ENCODE data around the gene GRID1.
"Not testable (repeated sequence)": the region's sequence is repeated elsewhere in the genome, so short reads cannot be mapped to it uniquely, and the experiment has no call there.

GRID1 gene

DNA sequence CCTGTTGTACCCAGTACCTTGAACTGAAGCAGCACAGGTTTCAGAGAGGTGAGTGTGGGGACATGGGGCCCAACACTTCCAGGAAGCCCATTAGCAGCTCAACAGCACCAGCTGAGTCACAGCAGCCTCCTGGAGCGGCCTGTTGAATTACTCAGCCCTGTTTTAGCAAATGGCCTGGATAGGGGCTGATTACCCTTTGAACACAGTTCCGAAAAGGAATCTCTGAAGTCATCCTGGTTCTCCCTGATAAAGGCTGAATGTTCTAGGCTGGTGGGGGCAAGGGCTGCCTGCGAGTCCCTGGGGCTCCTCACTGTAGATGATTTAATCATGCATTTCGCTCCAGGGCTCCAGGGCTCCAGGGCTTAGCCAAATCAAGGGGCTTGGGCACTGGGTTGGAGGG, 287.5 kb downstream of the GRID1 start:
- TF ChIP-seq, protein P1, sequence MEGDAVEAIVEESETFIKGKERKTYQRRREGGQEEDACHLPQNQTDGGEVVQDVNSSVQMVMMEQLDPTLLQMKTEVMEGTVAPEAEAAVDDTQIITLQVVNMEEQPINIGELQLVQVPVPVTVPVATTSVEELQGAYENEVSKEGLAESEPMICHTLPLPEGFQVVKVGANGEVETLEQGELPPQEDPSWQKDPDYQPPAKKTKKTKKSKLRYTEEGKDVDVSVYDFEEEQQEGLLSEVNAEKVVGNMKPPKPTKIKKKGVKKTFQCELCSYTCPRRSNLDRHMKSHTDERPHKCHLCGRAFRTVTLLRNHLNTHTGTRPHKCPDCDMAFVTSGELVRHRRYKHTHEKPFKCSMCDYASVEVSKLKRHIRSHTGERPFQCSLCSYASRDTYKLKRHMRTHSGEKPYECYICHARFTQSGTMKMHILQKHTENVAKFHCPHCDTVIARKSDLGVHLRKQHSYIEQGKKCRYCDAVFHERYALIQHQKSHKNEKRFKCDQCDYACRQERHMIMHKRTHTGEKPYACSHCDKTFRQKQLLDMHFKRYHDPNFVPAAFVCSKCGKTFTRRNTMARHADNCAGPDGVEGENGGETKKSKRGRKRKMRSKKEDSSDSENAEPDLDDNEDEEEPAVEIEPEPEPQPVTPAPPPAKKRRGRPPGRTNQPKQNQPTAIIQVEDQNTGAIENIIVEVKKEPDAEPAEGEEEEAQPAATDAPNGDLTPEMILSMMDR (conservative IDR thresholded peaks at IDR 0.05): no peak
- no peak overlapping the region for H3K27ac ChIP-seq

DNA sequence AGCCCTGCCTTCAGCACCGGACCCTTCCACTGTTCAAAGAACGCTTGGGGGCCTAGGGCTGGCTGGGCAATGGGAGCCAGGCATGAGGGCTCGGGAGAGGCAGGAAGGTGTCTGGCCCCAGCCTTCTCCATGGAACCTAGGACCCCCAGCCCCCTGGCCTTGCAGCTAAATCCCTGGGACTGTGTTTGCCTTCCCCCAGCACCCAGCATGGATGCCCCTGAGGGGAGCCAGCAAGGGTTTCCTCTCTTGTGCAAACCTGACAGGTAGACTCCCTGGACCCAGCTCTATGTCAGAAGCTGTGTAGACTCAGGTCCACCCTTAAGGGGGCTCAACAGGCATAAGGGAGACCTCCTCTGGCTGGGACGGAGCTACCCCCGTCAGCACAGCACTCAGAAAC, 288.0 kb downstream of the GRID1 start:
- no peak overlapping the region for H3K27ac ChIP-seq
- TF ChIP-seq, protein P1 (conservative IDR thresholded peaks at IDR 0.05): no peak

DNA sequence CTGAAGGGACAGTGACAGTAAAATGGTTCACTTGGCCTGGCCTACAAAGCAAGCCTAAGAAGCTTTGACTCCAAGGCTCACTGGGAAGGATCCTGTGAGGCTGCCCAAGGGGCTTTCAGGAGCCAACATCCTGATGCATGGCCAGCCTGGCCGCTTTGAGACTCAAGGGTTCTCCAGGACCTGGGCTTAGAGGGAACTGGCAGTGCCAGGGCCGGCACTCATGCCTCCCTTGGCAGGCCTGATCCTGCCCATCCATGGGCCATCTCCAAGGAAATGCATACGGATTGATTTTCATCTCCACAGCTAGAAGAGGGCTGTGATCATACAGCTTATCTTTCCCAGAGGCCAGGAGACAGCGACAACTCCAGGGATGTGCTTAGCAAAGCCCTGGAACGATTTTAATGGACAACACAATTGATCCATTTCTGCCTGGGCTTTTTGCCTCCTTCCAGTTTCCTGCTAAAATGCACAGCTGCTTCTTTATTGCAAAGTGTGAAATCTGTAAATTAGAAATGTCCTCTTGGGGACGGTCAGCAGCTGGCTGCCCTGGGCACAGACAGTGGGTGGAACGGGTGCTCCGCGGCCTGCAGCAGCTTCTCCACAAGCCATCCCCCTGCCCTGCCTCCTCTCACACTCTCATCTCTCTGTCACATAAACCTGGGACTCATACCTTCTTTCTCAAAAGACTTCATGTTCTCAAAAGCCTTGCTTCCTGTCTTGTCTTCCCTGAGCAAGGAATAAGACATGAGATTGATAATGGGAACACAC, 288.5 kb downstream of the GRID1 start:
- TF ChIP-seq, protein P1 (conservative IDR thresholded peaks at IDR 0.05): no peak
- no peak overlapping the region for H3K27ac ChIP-seq

DNA sequence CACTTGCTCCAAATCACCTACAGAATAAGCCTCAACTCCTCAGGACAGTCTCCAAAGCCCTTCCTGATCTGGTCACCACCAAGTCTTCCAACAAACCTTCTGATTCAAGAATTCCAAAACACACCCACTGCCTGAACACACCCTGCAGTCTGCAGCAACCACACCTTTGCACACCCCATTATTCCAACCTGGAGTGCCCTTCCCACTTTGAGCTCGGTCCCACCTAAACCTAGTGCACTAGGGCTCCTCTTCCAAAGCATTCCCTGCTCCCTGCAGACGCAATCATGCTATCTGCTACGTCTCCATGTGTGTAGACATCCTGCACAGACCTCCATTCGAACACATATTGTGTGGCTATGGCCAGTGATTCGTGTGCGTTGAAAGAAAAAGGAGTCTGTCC, 289.3 kb downstream of the GRID1 start:
- TF ChIP-seq, protein P1 (conservative IDR thresholded peaks at IDR 0.05): no peak
- H3K27ac ChIP-seq: no peak overlapping the region

DNA sequence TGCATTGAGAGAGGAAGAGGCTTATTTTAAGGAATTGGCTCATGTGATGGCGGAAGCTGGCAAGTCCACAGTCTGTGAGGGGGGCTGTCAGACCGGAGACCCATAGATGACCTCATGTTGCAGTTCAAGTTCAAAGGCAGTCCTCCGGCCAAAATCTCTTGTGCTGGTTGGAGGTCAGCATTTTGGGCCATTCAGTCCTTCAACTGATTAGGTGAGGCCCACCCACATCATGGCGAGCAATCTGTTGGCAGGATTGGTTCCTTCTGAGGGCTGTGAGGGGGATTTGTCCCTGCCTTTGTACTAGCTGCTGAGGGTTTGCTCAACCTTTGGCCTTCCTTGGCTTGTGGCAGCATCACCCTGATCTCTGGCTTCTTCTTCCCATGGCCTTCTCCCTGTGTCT, 290.1 kb downstream of the GRID1 start:
- H3K27ac ChIP-seq: not testable (repeated sequence)

DNA sequence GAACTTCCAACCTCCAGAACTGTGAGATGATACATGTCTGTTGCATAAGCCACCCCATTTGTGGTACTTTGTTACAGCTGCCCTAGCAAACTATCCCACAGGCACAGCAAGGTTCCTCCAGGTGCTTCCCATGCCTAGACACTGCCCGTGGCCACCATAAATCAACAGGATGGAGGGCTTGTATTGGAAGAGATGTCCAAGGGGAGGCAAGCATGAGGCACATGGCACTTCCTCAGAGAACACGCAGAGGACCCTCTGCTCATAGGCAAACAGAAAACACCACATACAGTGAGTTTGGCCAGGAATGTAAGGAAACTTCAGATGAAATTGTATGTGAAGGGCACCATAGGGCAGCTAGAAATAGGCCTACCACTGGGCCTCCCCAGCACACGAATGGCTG, 291.1 kb downstream of the GRID1 start:
- H3K27ac ChIP-seq: no peak overlapping the region
- TF ChIP-seq, protein P1 (conservative IDR thresholded peaks at IDR 0.05): no peak

DNA sequence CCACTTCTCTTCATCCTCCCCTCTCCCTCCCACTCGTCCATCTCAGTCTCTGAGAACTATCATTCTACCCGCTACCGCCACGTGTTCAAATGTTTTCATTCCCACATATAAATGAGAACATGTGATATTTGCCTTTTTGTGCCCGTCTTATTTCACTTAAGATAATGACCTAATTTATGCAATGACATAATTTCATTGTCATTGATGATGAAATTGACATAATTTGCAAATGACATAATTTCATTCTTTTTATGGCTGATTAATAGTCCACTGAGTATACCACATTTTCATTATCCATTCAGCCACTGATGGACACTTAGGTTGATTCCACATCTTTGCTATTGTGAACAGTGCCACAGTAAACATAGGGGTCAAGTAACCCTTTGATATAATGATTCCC, 292.3 kb downstream of the GRID1 start:
- TF ChIP-seq, protein P1 (conservative IDR thresholded peaks at IDR 0.05): no peak
- no peak overlapping the region for H3K27ac ChIP-seq

DNA sequence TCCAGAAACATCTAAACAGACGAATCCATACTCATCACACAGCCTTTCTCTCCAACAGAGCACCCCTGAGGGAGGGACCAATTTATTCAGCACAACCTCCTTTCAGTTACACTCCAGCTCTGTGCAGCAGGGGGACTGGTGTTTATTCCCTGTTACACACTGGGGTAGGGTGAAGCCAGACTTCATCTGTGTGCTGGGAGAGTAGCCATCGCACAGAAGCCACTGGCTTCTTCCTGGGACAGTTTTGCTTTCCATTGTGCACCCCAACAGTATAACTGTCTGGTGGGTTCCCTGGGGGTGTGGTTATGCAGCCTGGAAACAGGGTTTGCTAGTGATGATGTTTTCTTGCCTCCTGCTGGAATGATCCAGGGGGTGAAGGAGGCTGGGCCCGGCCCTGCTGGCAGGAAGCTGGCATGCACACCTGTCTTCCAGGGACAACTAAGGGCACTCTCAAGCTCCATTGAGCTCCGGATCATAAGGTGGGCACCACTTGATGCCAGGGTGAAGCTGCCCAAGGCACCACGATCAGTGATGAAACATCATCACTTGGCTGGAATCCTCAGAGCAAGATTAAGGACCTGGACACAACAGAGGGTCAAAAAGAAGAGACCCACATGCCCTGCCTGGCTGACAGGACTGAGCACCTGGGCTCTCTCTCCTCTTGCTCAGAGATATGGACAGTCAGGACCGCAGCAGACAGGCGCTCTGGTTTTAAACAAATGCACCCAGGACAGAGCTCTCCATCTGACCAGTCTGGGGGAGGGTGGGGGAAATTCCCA, 293.2 kb downstream of the GRID1 start:
- H3K27ac ChIP-seq: no peak overlapping the region
- TF ChIP-seq, protein P1 (conservative IDR thresholded peaks at IDR 0.05): no peak
